ENCODE results near the gene TTC21A. TPM values are rescaled to one million over a fixed set of nuclear protein-coding genes. Genes with fewer than 3 reads are reported as not detected.

The TTC21A gene
- total and polyA plus RNA-seq, 2 of the 13 experiments (the other 11 are each of a cell fraction or from before 2014, with no cell fraction given): 0.31 to 1.5 TPM

- in situ Hi-C loops (cut with HindIII; ENCODE audit: extremely low pct_ligation_motif_present, low pct_unique_long_range_greater_than_20kb): no loop called here
- POLR2A ChIA-PET: no interaction called here
- Histone ChIP-seq H3K4me2 (ENCODE audit: low read depth, low read length) (no peak overlapping the region), H3K4me1 (ENCODE audit: insufficient read depth, low read length) (peaks cover 27% of the 10 kb centered on the region), H3K79me2 (ENCODE audit: insufficient read depth, low read length) (no peaks in the 10 kb centered on the region), H3K27me3 (ENCODE audit: control insufficient read depth in 1 of 2, insufficient read depth in 2 of 2, low read length in 2 of 2) (peaks cover 0 to 1% of the 10 kb centered on the region in 2 experiments; a peak in 2 of 5 replicates), H4K20me1 (ENCODE audit: insufficient read depth, low read length) (no peaks in the 10 kb centered on the region), H3K4me3 (replicated peaks in 1 of 3; ENCODE audit: insufficient read depth in 1 of 3, low read depth in 2 of 3, low read length in 3 of 3) (no peak overlapping the region), H3K9ac (ENCODE audit: insufficient read depth, low read depth, low read length) (no peak overlapping the region), H3K9me3 (ENCODE audit: low read length) (no peaks in the 10 kb centered on the region), H3K36me3 (replicated peaks in 1 of 2; ENCODE audit: control insufficient read depth in 1 of 2, insufficient read depth in 2 of 2, low read length in 2 of 2) (no peaks in the 10 kb centered on the region), H3K27ac (ENCODE audit: extremely low read length, insufficient read depth, low read length) (no peak overlapping the region), H2AFZ (ENCODE audit: low read length) (no peak overlapping the region)
- ATAC-seq (peak; percentile 54), DNase-seq (ENCODE audit: low spot score) (no peak), FAIRE-seq (no peak)
- BruUV-seq (replicated peaks): no TSS peak
- 0% methylated on average over 2 of the region's 2 CpGs for WGBS (ENCODE audit: low lambda C conversion rate)
- TF ChIP-seq HNF1A (IDR thresholded peaks at IDR 0.05; ENCODE audit: low read depth) (peak; percentile 72), HNF1A (CRISPR knock-in tag; IDR thresholded peaks at IDR 0.05; ENCODE audit: borderline replicate concordance) (no peak; the same call in 1 of the 2 replicates), ZFP36 (IDR thresholded peaks at IDR 0.05; ENCODE audit: borderline replicate concordance, low read depth, low read length, partially characterized antibody) (no peak)
- CTCF ChIA-PET (ENCODE audit: low intra/inter-chr PET ratio, low total read pairs): no interaction called here
- intact Hi-C loops (cut with micrococcal nuclease; ENCODE audit: unreplicated experiment): no loop called here
Measured at GRCh38 chr3:39171860-39172259, 64.4 kb downstream of the TTC21A start.

Data from HepG2 (cell line).